K562 (cell line): Measurements from ENCODE around the gene SLC30A10.

Source experiments
- BCOR ChIP-seq: fragments of 450-650 bp; IDR thresholded peaks from 2 replicates; pipeline ENCODE4 v1.6.1; 2016
- GABPA ChIP-seq: fragments of 200-800 bp; sonication (Bioruptor generic); conservative IDR thresholded peaks from 2 replicates; pipeline ENCODE4 v1.6.1; 2016; ENCODE audit warnings: low read depth, missing genetic modification characterization, missing compliant biosample characterization
- KAT8 ChIP-seq: fragments of 450-650 bp; IDR thresholded peaks from 2 replicates; pipeline ENCODE4 v1.6.1; 2016; ENCODE audit warnings: low read depth, mild to moderate bottlenecking
- NBN ChIP-seq: fragments of 450-650 bp; IDR thresholded peaks from 2 replicates; pipeline ENCODE4 v1.6.1; 2016; ENCODE audit warnings: low read depth, mild to moderate bottlenecking
- NFYB ChIP-seq: IDR thresholded peaks from 2 replicates; pipeline ENCODE4 v1.6.1; 2011; ENCODE audit warnings: mild to moderate bottlenecking, moderate library complexity; ENCODE audit not compliant: insufficient read length; ENCODE audit errors: extremely low read depth
- PHF8 ChIP-seq: fragments of 200-600 bp; sonication (generic); IDR thresholded peaks from 2 replicates; pipeline ENCODE4 v1.6.1; 2012; ENCODE audit warnings: mixed run types, mild to moderate bottlenecking, inconsistent platforms, low read length, moderate library complexity, borderline replicate concordance
- RCOR1 ChIP-seq, 2 experiments: IDR thresholded peaks; 2 replicates each; pipeline ENCODE4 v1.6.1; 2012; ENCODE audit warnings: low read depth in 2 of 2, low read length in 2 of 2, borderline replicate concordance in 1 of 2, improper control_type of control experiment in 1 of 2
- RFX5 ChIP-seq: IDR thresholded peaks from 2 replicates; pipeline ENCODE4 v1.6.1; 2011; ENCODE audit warnings: low read depth, mild to moderate bottlenecking, improper control_type of control experiment, low read length
- SIN3B ChIP-seq: fragments of 450-650 bp; IDR thresholded peaks from 2 replicates; pipeline ENCODE4 v1.6.1; 2017; ENCODE audit warnings: low read depth, mild to moderate bottlenecking, moderate library complexity
- SRSF7 ChIP-seq: fragments of 200-400 bp; formaldehyde crosslinking; optimal IDR thresholded peaks from 2 replicates; pipeline ENCODE3; 2017; ENCODE audit warnings: mild to moderate bottlenecking, low read depth, low read length
- YY1 ChIP-seq, 3 experiments: IDR thresholded peaks; 2 replicates each; pipeline ENCODE4 v1.6.1; 2011; ENCODE audit warnings: low read length in 2 of 3, mild to moderate bottlenecking in 2 of 3, moderate library complexity in 2 of 3, borderline replicate concordance in 1 of 3, control low read depth in 1 of 3, low read depth in 1 of 3; ENCODE audit not compliant: insufficient read depth in 3 of 3, insufficient replicate concordance in 2 of 3, control insufficient read depth in 1 of 3, insufficient read length in 1 of 3; ENCODE audit errors: extremely low read depth in 1 of 3
- ZNF133 ChIP-seq: fragments of 250-450 bp; sonication (Bioruptor Pico); IDR thresholded peaks from 2 replicates; pipeline ENCODE4 v1.4.0; 2020; ENCODE audit warnings: mild to moderate bottlenecking
- TF ChIP-seq, protein P1 (sequence below): fragments of 250-450 bp; sonication (Bioruptor Pico); IDR thresholded peaks from 2 replicates; pipeline ENCODE4 v1.8.0; 2021; ENCODE audit warnings: borderline replicate concordance, mild to moderate bottlenecking, moderate library complexity; ENCODE audit not compliant: poor library complexity, severe bottlenecking
- TF ChIP-seq, protein P2 (sequence below), 3 experiments: IDR thresholded peaks in 2 of 3; conservative IDR thresholded peaks in 1 of 3; 2 replicates each; pipeline ENCODE4 v1.5.1; 2011 to 2012; ENCODE audit warnings: low read length in 3 of 3, mild to moderate bottlenecking in 3 of 3, control low read depth in 2 of 3, improper control_type of control experiment in 1 of 3, inconsistent platforms in 1 of 3, low read depth in 1 of 3, mixed read lengths in 1 of 3, moderate library complexity in 1 of 3; ENCODE audit not compliant: insufficient read depth in 2 of 3

DNA sequence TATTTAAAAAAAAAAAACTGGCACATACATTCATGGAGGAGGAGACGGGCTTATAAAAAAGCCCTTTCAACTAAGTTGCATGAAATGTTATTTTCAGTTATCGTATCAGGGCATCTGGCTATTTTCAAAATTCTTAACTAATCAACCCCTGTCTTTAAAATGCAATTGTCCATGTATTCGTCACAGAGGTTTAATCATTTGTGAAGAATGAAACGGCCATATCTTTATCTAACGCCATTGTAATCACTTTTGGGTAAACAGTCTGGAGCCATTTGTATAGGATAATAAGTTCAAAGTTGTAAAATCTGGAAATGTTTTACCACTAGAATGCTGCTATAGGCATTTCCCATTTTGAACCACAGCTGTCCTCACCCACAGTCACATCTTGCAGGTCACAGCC is 30.4 kb downstream of the SLC30A10 start:
- TF ChIP-seq SRSF7 (no peak), NBN (no peak), YY1 (IDR thresholded peaks at IDR 0.05; ENCODE audit: borderline replicate concordance in 1 of 3, control insufficient read depth in 1 of 3, extremely low read depth in 1 of 3, insufficient read depth in 3 of 3, insufficient read length in 1 of 3, insufficient replicate concordance in 2 of 3, low read depth in 1 of 3, low read length in 2 of 3) (no peak), ZNF133 (no peak), BCOR (no peak), RFX5 (no peak), KAT8 (no peak), PHF8 (no peak), GABPA (tag) (no peak), NFYB (no peak), SIN3B (no peak), RCOR1 (IDR thresholded peaks at IDR 0.05; ENCODE audit: borderline replicate concordance in 1 of 2, low read depth in 2 of 2, low read length in 2 of 2) (no peak)
- TF ChIP-seq, protein P1, sequence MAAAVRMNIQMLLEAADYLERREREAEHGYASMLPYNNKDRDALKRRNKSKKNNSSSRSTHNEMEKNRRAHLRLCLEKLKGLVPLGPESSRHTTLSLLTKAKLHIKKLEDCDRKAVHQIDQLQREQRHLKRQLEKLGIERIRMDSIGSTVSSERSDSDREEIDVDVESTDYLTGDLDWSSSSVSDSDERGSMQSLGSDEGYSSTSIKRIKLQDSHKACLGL (CRISPR knock-in tag): no peak
- TF ChIP-seq, protein P2, sequence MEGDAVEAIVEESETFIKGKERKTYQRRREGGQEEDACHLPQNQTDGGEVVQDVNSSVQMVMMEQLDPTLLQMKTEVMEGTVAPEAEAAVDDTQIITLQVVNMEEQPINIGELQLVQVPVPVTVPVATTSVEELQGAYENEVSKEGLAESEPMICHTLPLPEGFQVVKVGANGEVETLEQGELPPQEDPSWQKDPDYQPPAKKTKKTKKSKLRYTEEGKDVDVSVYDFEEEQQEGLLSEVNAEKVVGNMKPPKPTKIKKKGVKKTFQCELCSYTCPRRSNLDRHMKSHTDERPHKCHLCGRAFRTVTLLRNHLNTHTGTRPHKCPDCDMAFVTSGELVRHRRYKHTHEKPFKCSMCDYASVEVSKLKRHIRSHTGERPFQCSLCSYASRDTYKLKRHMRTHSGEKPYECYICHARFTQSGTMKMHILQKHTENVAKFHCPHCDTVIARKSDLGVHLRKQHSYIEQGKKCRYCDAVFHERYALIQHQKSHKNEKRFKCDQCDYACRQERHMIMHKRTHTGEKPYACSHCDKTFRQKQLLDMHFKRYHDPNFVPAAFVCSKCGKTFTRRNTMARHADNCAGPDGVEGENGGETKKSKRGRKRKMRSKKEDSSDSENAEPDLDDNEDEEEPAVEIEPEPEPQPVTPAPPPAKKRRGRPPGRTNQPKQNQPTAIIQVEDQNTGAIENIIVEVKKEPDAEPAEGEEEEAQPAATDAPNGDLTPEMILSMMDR (IDR thresholded peaks at IDR 0.05 in 2 of 3, conservative IDR thresholded peaks at IDR 0.05 in 1 of 3; ENCODE audit: insufficient read depth in 2 of 3, low read depth in 1 of 3, low read length in 3 of 3): no peak
